ENCODE results near the gene NAV1. TPM values are rescaled to one million over a fixed set of nuclear protein-coding genes. Genes with fewer than 3 reads are reported as not detected.

Gene NAV1
- total and polyA plus RNA-seq, 2 of the 8 experiments (the other 6 are each of a cell fraction or from before 2014, with no cell fraction given), result 9.9 to 42.7 TPM

DNA sequence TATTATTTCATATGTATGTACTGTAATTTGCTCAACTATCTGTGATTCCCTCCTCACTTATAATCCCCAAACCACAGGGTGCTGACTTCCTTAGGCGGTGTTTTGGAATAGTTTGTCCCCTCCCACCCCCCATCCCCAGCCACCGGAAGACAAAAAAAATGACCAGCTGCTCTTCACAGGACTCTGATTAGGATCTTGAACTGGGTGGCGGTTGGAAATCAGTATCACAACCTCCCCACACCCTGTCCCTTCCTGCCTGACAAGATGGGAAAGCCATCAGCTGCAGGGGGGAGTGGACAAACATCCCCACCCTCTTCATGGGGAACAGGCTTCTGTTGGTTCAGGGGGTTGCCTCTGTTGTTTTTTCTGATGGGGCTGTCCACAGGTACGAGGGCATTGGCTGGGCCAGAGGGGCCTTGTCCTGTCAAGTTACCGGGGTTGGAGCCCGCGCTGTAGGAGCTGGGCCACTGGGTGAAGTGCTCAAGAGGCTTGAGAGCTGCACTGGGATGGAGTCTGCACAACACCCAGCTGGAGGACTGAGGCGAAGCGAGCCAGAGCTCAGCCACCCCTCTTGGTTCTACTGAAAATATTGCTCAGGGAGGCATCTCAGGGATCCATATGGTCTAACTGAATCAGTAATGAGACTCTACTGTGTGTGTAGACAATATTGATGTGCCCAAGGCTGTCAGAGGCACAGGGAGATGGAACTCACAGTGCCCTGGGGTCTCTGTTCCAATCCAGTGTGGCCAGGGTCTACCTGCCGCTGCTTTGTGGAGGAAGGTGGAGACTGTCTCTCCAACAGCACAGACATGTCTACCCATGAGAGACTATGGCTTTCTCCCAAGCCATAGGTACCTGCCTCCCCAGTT lies 28.2 kb downstream of the NAV1 start (continued):
- TF ChIP-seq RXRA (IDR thresholded peaks at IDR 0.05; ENCODE audit: insufficient read depth, low read depth, low read length) (no peak), SIX5 (IDR thresholded peaks at IDR 0.05; ENCODE audit: low read depth, low read length) (no peak), SAP30 (IDR thresholded peaks at IDR 0.05; ENCODE audit: insufficient read depth, insufficient replicate concordance, low read length) (no peak), CEBPB (IDR thresholded peaks at IDR 0.05; ENCODE audit: low read depth, low read length) (no peak), CBX5 (IDR thresholded peaks at IDR 0.05; ENCODE audit: low read depth, low read length) (no peak), PHF8 (conservative IDR thresholded peaks at IDR 0.05; ENCODE audit: low read depth, low read length) (no peak), GTF2F1 (IDR thresholded peaks at IDR 0.05; ENCODE audit: borderline replicate concordance, low read depth, low read length) (no peak), SUZ12 (IDR thresholded peaks at IDR 0.05; ENCODE audit: low read length) (no peak), POLR2A (IDR thresholded peaks at IDR 0.05; ENCODE audit: control extremely low read depth in 1 of 2, low read depth in 2 of 2, low read length in 2 of 2) (no peak)

Data from H1 (cell line).